8988T (cell line): ENCODE measurements around the gene LY6G6F.
"Not testable (repeated sequence)": the region's sequence is repeated elsewhere in the genome, so short reads cannot be mapped to it uniquely, and the experiment has no call there.

Experiments
- DNase-seq: peaks from one replicate; pipeline ENCODE4 v3.0.0; 2011

LY6G6F gene

DNA sequence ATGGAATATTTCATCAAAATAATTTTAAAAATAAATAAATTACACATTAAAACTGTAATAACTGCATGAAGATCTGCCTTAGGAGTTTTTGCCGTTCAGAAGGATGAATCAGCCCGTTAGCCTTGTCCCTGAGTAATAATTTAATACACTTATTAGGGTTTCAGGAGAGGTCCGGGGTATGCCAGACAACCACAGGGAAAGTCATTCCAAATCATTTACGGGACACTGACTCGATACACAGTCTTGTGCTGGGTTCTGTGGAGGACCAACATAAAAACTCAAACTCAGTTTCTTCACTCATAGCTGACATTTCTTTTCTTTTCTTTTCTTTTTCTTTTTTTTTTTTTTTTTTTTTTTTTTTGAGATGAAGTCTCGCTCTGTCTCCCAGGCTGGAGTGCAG lies 735 bp upstream of the LY6G6F start:
- DNase-seq: no peak

DNA sequence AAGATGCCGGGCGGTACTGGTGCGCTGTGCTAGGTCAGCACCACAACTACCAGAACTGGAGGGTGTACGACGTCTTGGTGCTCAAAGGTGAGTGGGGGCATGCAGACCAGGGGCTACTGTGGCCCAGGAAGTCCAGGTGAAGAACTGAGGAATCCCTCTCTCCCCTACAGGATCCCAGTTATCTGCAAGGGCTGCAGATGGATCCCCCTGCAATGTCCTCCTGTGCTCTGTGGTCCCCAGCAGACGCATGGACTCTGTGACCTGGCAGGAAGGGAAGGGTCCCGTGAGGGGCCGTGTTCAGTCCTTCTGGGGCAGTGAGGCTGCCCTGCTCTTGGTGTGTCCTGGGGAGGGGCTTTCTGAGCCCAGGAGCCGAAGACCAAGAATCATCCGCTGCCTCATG lies 1.0 kb downstream of the LY6G6F start:
- DNase-seq: no peak

DNA sequence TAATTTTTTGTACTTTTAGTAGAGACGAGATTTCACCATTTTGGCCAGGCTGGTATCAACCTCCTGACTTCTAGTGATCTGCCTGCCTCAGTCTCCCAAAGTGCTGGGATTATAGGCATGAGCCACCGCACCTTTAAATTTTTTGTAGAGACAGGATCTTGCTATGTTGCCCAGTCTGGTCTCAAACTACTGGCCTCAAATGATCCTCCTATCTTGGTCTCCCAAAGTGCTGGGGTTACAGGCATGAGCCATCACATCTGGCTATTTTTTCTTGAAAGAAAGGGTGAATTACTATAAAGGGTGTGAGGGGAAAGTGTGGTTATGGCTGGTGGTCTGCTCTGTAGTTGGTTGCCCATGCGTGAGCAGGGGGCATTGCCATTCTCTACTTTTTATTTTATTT lies 1.6 kb downstream of the LY6G6F start:
- DNase-seq: no peak

DNA sequence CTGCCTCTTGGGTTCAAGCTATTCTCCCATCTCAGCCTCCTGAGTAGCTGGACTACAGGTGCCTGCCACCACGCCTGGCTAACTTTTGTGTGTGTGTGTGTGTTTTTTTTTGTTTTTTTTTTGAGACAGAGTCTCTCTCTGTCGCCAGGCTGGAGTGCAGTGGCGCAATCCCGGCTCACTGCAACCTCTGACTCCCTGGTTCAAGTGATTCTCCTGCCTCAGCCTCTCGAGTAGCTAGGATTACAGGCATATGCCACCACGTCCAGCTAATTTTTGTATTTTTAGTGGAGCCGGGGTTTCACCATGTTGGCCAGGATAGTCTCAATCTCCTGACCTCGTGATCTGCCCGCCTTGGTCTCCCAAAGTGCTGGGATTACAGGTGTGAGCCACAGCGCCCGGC lies 2.5 kb downstream of the LY6G6F start:
- not testable (repeated sequence) for DNase-seq

DNA sequence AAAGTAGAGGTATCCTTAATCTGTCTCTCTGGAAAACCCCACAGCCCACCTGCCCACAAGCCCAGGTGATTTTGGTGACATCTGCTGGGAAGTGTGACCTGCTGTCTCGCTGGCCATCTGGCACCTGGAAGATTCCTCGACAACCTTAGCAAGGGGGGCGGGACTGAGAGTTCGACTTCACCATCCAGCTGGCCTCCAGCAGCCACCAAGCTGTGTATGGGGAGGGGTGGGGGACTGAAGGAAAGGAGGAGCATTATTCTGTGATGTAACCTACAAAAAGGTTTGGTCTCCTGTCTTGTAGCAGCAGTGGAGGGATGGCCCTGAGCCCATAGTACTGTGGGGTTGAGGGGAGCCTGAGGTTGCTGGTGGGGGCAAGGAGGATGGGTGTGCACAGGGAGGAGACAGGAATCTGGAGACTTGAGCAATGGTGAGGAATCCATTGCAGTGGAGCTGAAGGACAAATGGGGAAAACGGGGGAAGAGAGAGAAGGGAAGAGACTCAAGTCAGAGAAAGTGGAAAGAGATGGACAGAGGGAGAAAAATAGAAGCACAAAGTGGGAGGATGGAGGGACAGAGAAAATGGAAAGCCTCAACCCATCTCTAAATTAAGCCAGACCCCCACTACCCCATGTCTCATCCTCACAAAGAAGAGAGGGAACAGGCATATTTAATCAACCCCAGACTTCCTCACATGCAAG lies 4.0 kb downstream of the LY6G6F start:
- DNase-seq: no peak

DNA sequence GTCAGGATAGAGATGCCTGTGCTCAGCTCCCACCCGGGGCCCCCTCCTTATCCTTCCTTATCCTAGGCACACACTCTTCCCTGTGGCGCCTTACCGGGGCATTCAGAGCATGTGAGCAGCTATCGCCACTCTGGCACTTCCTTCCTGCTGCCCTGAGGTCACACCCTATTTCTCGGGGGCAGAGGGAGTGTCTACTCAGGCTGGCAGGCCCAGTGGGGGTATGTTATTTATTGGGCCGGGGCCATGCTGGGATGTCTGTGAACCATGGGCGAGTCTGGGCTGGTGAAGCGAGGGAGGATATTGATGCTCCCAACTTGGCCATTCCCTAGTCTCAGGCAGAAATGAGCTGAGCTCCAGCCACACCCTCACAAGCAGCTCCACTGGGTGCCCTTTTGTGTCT lies 4.6 kb downstream of the LY6G6F start:
- no peak for DNase-seq

DNA sequence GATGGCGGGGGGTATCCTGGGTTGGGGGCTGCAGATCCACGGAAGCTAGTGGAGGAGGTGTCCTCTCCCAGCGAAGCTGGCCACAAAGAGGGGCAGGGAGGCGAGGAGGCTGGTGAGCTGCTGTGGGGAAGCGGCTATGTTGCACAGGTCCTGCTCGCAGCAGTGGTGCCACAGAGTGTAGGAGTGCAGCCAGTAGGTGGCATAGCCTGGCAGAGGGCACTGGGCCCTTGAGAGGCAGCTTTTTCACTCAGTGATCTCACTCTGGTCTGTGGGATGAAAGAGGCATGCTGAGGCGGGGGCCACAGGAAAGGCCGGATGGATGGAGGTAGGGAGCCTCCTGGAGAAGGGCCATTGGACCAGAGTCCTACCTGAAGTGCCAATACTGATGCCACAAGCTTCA lies 5.6 kb downstream of the LY6G6F start:
- peak; percentile 75 for DNase-seq

DNA sequence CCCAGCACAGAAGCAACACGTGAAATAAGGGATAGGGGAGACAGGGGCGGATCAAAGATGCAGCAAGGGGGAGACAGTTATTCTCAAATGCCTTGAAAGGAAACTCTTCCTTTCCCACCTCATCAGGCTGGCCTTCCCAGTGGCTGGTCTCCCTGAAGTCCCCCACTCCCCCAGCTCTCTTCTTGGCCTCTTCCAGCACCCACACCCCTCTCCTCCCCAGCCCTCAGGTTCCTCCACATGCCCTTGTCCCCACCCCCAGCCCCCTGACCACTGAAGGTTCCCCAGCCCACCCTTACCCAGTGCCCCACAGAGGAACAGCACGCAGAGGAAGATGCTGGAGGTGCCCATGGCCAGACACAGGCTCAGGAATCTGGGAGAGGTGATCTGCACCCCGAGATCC lies 6.8 kb downstream of the LY6G6F start:
- DNase-seq: no peak

DNA sequence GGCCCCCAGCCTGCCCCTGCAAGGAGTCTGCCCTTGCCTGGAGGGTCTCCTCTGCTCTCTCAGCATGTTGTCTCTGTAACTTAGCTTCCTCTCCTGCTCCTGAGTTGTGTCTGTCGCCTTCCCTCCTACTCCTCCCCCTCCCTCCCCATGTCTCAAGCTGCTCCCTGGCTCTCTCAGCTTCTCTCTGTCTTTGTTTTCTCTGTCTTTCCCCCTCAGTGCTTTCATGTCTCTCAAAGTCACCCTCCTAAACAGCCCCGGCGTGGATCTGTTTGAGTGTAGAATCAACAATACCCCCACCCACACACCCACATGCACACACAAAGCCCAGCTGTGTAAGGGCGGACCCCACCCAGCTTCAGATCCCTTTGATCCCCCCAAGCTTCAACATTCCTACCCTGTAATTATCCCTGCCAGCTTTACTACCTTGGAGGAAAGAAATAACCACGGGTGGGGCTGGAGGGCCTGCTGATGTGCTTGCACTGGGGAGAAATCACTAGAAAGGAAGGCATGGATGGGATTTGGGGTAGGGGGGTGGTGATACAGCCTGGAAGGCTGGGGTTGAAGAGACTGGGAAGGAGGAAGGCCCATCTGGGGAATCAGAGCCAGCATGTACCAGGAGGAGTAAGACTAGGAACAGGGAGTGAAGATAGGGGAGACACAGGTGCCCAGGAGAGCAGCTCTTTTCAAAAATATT lies 7.5 kb downstream of the LY6G6F start:
- DNase-seq: no peak

DNA sequence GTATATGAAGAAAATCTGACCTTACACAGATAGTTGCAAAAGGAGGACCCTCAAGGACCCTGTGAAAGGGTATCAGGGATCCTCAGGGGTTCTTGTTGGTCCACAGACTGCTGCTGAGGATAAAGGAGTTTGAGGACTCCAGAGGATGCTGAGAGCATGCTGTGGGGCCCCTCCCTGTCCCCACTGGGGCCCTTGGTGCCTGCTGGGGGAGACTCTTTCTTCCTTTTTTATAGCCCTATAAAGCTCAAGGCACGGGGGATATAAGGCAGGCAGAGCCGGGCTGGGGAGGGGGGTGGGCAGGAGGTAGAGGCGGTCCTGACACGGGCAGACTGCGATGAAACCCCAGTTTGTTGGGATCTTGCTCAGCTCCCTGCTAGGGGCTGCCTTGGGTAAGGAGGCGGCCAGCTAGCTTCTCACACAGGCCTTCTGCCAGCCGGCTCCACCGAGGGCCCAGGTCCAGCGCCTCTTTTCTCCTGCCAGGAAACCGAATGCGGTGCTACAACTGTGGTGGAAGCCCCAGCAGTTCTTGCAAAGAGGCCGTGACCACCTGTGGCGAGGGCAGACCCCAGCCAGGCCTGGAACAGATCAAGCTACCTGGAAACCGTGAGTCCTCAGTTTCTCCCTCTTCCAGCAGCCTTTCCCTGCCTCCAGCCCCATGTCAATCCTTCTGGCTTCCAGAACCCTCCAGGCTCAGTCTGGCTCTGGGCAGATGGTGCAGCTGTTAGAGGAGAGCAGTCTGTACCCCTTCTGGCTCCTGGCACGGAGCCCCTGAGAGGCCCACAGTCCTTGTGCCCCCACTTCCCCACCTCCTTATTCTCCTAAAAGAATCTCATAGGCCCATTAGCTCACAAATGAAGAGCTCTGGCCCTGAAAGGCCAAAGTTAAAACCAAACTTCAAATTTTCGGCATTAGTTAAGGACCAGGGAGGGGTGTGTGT lies 8.6 kb downstream of the LY6G6F start, which contains the start of gene LY6G6D:
Gene LY6G6D, plus strand, starts transcription at position 327 of the 937 bp plus-strand sequence. Its CDS starts 8 bp downstream, at position 335.
- no peak for DNase-seq

DNA sequence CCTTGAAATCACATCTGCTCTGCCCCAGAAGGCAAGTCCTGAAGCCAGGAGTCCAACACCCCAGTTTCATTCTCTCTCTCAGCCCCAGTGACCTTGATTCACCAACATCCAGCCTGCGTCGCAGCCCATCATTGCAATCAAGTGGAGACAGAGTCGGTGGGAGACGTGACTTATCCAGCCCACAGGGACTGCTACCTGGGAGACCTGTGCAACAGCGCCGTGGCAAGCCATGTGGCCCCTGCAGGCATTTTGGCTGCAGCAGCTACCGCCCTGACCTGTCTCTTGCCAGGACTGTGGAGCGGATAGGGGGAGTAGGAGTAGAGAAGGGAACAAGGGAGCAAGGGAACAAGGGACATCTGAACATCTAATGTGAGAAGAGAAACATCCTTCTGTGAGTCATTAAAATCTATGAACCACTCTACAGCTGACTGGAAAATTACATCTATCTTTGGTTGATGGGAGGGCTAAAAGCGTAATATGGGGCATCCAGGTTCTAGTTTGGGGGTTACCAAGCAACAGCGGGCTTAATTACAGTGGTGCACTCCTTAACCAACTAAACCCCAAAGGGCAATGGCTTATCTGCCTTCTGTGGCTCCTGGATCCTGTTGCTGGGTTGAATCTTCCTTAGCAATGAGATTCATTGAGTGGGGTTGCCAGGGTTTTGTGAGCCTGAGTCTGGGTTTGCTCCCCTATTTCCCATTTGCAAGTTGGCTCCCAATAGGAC lies 11.0 kb downstream of the LY6G6F start:
- no peak for DNase-seq

DNA sequence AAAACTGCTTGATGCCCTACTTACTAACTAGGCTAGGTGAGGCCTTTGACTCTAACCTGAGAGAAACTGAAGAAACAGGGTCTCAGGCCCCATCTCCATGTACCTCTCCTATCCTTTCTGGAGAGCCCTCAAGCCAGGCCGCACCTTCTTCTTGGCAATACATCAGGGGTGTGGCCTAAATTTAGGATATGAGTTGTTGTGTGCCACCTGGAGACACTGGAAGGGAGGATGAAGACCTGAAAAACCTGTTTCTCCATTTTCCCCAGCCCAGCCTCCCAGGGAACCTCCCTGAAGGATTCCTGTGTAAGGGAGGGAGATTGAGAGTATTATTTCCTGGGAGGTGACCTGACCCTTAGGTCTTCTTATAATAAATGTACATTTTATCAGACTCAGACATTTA lies 11.6 kb downstream of the LY6G6F start:
- DNase-seq: no peak

DNA sequence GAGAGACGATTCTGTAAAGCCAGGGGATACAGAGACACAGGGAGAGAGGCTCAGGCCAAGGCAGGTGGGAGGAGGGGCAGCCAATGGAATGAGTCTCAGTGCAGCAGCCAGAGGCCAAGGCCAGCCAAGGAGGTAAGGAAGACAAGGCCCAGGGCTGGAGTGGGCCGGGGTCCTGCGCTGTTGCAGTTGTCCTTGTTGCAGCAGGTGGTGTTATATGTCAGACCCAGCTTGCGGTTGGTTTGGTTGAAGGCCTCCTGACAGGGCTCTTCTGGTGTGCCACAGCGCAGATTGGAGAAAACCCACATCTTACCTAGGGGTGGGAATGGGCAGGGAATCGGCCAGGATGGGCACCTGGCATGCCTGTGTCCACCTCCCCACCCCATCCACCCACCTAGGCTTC lies 12.3 kb downstream of the LY6G6F start:
- DNase-seq: no peak

DNA sequence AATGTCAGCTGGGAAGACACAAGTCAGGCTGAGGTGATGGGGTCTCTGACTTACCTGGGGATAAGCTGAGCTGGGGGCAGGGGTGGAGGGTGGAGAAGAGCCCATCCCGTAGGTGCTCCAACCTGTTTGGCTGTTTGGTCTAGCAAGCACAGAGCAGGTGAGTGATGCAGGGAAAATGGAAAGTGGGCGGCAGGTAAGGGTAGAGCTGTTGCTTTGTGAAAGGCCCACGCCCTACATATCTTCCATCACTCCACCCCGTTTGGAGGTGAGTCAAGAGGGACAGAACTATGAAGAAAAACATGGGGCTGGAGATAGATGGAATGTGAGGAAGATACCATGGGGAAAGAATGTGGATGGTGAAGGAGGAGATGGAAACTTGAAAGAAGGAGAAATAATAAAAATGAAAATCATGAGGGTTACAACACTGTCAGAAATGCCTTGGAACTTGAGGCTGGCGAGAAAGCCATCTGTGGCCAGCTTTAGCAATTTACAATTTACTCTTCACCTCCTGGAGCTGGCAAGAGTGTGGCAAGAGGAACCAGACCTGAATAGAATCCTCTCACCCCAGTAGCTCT lies 13.6 kb downstream of the LY6G6F start:
- DNase-seq: no peak

DNA sequence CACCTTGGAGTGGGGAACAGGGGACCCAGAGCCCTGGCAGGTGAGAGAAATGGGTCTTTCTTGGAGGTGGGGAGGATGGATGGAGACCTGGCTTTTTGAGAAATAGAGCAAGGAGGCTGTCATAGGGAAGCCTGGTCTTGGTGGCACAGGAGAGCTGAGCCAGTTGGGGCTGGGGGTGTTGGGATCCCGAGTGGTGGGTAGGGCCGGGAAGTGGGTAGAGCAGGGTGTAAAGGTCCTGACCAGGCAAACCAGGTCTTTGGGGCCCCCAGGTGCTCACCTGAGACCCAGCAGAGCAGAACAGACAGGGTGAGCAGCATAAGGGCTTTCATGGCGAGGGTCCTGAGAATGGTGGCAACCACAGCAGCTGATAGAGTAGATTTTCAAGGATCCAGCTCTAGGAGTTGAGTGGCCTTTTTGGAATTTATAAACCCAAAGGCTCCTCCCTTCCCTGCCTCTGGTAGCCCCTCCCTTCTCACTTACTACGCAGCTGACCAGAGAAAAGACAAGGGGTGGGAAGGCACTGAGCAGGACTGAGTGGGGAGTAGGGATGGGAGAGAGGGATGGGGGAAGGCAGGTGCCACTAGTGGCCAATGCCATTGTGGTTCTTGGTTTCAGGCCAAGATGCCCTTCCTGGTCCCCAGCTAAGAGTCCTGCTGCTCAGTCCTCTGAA lies 14.8 kb downstream of the LY6G6F start, which contains the start of gene LY6G6C:
Gene LY6G6C, minus strand, starts transcription at position 396 of the 670 bp plus-strand sequence. Its CDS starts 67 bp downstream, at position 329.
- DNase-seq: no peak

DNA sequence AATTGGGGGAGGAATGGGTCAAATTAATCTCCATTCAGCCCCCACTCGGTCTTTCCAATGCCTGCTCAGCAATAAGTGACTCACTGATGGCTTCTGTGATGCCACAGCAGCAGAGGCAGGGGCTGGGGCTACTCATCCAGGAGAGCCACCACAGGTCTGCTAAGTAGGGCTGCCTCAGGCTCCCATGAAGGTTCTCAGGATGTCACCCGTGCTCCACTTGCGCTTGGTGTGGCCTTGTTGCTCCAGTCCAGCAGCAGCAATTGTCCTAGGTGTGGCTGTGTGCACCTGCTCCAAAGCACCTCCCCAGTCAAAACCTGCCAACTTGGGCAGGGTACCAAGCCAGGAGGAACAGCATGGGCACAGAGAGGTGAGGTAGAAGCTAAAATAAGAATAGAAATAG lies 15.5 kb downstream of the LY6G6F start:
- no peak for DNase-seq

DNA sequence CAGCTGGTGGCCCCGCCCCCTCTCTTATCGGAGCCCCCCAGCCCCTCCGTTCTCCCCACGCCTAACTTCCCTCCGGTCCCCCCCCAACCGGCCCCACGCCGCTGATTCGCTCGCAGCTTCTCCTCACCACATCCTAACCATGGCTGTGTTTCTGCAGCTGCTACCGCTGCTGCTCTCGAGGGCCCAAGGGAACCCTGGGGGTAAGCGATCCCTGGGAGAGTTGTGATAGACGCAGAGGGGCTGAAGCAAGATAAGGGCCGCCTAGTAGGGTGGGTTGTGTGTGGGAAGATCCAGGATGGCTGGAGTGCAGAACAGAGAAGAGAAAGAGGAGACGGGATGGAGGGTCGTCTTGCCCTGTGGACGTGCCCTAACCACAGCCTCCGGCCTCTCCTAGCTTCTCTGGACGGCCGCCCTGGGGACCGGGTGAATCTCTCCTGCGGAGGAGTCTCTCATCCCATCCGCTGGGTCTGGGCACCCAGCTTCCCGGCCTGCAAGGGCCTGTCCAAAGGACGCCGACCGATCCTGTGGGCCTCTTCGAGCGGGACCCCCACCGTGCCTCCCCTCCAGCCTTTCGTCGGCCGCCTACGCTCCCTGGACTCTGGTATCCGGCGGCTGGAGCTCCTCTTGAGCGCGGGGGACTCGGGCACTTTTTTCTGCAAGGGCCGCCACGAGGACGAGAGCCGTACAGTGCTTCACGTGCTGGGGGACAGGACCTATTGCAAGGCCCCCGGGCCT lies 16.7 kb downstream of the LY6G6F start, which contains the start of gene MPIG6B:
Gene MPIG6B, plus strand, starts transcription at position 129 of the 735 bp plus-strand sequence. Its CDS starts 11 bp downstream, at position 140.
- DNase-seq: no peak

DNA sequence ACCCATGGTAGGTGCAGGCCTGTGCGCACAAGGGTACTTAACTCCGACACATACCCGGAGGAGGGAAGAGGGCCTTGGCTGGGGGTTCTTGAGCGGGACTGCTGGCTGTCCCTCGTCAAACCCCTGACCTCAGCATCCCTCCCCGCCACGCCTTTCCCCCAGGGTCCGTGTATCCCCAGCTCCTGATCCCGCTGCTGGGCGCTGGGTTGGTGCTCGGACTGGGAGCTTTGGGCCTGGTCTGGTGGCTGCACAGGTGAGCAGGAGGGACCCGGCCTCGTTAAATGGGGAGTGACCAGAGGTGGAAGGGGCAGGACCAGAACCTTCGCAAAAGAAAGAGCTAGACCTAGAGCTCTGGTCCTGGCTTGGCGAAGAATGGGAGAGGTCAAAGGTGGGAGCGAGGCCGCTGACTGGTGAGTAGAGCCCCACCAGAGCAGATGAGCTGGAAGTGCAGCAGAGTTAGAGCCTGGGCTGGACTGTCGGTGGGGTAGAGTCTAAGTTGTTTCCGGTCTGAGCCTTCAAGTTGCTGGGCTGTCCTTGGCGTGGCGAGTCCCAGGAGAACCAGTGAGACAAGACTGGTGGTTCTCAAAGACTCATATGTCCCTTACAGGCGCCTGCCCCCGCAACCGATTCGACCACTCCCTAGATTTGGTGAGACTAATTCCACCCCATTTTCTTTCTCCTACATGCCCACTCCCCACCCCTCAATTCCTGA lies 17.5 kb downstream of the LY6G6F start:
- no peak for DNase-seq

DNA sequence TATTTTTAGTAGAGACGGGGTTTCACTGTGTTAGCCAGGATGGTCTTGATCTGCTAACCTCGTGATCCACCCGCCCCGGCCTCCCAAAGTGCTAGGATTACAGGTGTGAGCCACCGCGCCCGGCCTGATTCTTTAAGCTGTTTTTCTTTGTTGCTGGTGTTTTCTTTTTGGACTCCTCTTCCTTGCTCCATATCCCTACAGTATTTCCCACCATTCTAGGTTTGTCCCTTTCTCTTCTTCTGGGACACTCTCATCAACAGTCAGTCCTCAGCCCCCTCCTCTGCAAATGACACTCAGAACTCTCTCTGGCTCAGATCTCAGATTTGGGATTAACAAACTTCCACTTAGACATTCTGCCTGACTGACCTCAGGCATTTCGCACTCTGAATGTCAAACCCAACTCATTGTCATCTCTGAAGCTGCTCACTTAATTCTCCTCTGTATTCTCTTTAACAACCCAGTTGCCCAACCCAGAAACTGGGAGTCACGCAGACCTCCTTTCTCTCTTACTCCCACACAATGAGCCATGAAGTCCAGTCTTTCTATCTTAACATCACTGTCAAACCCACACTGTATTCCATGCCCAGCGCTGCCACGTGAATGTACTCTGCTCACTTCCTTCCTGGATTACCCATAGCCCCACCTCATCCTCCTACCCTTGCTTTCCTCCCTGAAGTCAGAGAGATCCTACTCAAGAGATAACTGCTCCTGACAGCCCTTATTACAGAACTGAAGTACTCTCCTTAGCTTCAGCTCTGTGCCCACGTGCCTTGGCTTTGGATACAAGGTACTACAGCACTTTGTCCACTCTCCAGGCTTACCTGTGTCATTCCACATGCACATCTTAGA lies 19.1 kb downstream of the LY6G6F start:
- no peak for DNase-seq
